Measurements from ENCODE around the gene OLIG1. TPM values are rescaled to one million over a fixed set of nuclear protein-coding genes. Genes with fewer than 3 reads are reported as not detected.

The OLIG1 gene
- polyA plus RNA-seq, 1 of the 3 experiments (the other 2 are of a cell fraction) = not detected

GRCh38 chr21:33037501-33037900 lies 32.4 kb upstream of the OLIG1 start:
- Histone ChIP-seq H3K4me2 (no peak overlapping the region), H3K9me2 (no peaks in the 10 kb centered on the region), H3K36me3 (replicated peaks in 1 of 2; ENCODE audit: control insufficient read depth in 1 of 2, insufficient read depth in 2 of 2, low read length in 1 of 2) (no peaks in the 10 kb centered on the region), H2AFZ (ENCODE audit: low read depth) (no peak overlapping the region), H3K9ac (no peak overlapping the region), H3K9me3 (no peaks in the 10 kb centered on the region), H4K20me1 (ENCODE audit: insufficient read depth) (no peaks in the 10 kb centered on the region), H3K27me3 (ENCODE audit: insufficient read depth) (peaks cover 20% of the 10 kb centered on the region), H3K79me2 (ENCODE audit: insufficient read depth) (no peaks in the 10 kb centered on the region), H3K27ac (ENCODE audit: low read depth in 2 of 2, low read length in 1 of 2) (no peak overlapping the region), H3F3A (replicated peaks; ENCODE audit: insufficient read depth) (peaks cover 4% of the 10 kb centered on the region), H3K4me3 (ENCODE audit: low read depth in 2 of 2, low read length in 1 of 2) (no peak overlapping the region), H3K4me1 (ENCODE audit: control insufficient read depth in 1 of 2, insufficient read depth in 2 of 2, low read depth in 1 of 2, low read length in 1 of 2) (peaks cover 0 to 14% of the 10 kb centered on the region in 2 experiments; a peak in 2 of 4 replicates)
- POLR2A ChIA-PET = no interaction called here
- TF ChIP-seq ELF1 (IDR thresholded peaks at IDR 0.05) = no peak
- no peak for TF ChIP-seq POLR2AphosphoS5 (IDR thresholded peaks at IDR 0.05; ENCODE audit: low read depth, low read length)
- TF ChIP-seq TCF12 (IDR thresholded peaks at IDR 0.05) = no peak
- WGBS (ENCODE audit: low lambda C conversion rate) = 70% methylated on average over 3 of the region's 3 CpGs
- no peak for DNase-seq
- CTCF ChIA-PET = no interaction called here

DNA sequence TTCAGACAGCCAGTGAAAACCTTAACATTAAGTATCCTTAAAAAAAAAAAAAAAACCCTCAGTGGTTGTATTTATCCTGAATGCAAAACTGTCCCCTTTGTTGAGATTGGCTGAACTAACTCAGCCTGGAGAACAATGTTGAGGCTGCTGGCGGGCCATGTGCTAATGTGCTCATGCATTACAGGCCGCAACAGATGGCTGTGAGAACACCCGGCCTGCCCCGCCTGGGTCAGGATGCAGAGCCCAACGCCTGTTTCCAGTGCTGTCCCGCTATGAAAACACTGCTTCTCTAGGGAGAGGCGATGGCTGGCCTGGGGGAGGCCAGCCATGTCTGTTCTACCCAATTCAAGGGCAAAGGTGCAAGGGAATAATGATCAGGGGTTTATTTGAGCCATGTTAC lies 30.4 kb upstream of the OLIG1 start:
- Histone ChIP-seq H4K20me1 (ENCODE audit: insufficient read depth) (no peaks in the 10 kb centered on the region), H3K9ac (no peak overlapping the region), H3K4me3 (ENCODE audit: low read depth in 2 of 2, low read length in 1 of 2) (no peak overlapping the region), H2AFZ (ENCODE audit: low read depth) (no peak overlapping the region), H3K9me3 (no peaks in the 10 kb centered on the region), H3F3A (replicated peaks; ENCODE audit: insufficient read depth) (peaks cover 9% of the 10 kb centered on the region), H3K27me3 (ENCODE audit: insufficient read depth) (peaks cover 1% of the 10 kb centered on the region), H3K4me2 (no peak overlapping the region), H3K27ac (ENCODE audit: low read depth in 2 of 2, low read length in 1 of 2) (no peak overlapping the region), H3K79me2 (ENCODE audit: insufficient read depth) (no peaks in the 10 kb centered on the region), H3K36me3 (replicated peaks in 1 of 2; ENCODE audit: control insufficient read depth in 1 of 2, insufficient read depth in 2 of 2, low read length in 1 of 2) (no peaks in the 10 kb centered on the region), H3K9me2 (no peaks in the 10 kb centered on the region), H3K4me1 (ENCODE audit: control insufficient read depth in 1 of 2, insufficient read depth in 2 of 2, low read depth in 1 of 2, low read length in 1 of 2) (peaks cover 0 to 22% of the 10 kb centered on the region in 2 experiments; a peak in 2 of 4 replicates)
- TF ChIP-seq SIN3A (IDR thresholded peaks at IDR 0.05; ENCODE audit: borderline replicate concordance, low read depth, low read length) = no peak
- TF ChIP-seq CHD2 (IDR thresholded peaks at IDR 0.05; ENCODE audit: low read length, partially characterized antibody) = no peak
- TF ChIP-seq ZBTB33 (IDR thresholded peaks at IDR 0.05; ENCODE audit: borderline replicate concordance, low read depth) = no peak
- TF ChIP-seq SMC3 (IDR thresholded peaks at IDR 0.05; ENCODE audit: low read depth, low read length) = no peak
- TF ChIP-seq RAD21 (IDR thresholded peaks at IDR 0.05; ENCODE audit: low read length) = no peak
- no peak for TF ChIP-seq EZH2phosphoT487 (IDR thresholded peaks at IDR 0.05; ENCODE audit: borderline replicate concordance, low read depth)
- TF ChIP-seq YY1 (IDR thresholded peaks at IDR 0.05; ENCODE audit: low read depth) = no peak
- TF ChIP-seq FOXM1 (IDR thresholded peaks at IDR 0.05; ENCODE audit: low read depth) = no peak
- no peak for TF ChIP-seq POLR2AphosphoS5 (IDR thresholded peaks at IDR 0.05; ENCODE audit: low read depth, low read length)
- no peak for TF ChIP-seq ELF1 (IDR thresholded peaks at IDR 0.05)
- TF ChIP-seq PBX3 (IDR thresholded peaks at IDR 0.05) = no peak
- no peak for TF ChIP-seq IRF3 (IDR thresholded peaks at IDR 0.05; ENCODE audit: low read depth, low read length)
- no peak for TF ChIP-seq MXI1 (IDR thresholded peaks at IDR 0.05; ENCODE audit: low read depth, low read length)
- TF ChIP-seq TAF1 (IDR thresholded peaks at IDR 0.05; ENCODE audit: borderline replicate concordance, low read depth, low read length) = no peak
- TF ChIP-seq TEAD4 (IDR thresholded peaks at IDR 0.05; ENCODE audit: borderline replicate concordance, insufficient read depth) = no peak
- TF ChIP-seq RXRA (IDR thresholded peaks at IDR 0.05; ENCODE audit: borderline replicate concordance, low read depth) = no peak
- no peak for TF ChIP-seq MEF2A (IDR thresholded peaks at IDR 0.05; ENCODE audit: borderline replicate concordance, low read depth)
- no peak for TF ChIP-seq GATA2 (CRISPR knock-in tag; IDR thresholded peaks at IDR 0.05)
- WGBS (ENCODE audit: low lambda C conversion rate) = 61% methylated on average over 6 of the region's 7 CpGs
- ChIA-PET CTCF (no interaction called here), POLR2A (no interaction called here)
- no peak for DNase-seq

Data from SK-N-SH (cell line).